T-helper 9 cell (primary cell): Measurements from ENCODE around the gene SLC6A5.

Experiments
- DNase-seq: peaks from one replicate; pipeline ENCODE4 v3.0.0-alpha.2; 2020

Gene SLC6A5

DNA sequence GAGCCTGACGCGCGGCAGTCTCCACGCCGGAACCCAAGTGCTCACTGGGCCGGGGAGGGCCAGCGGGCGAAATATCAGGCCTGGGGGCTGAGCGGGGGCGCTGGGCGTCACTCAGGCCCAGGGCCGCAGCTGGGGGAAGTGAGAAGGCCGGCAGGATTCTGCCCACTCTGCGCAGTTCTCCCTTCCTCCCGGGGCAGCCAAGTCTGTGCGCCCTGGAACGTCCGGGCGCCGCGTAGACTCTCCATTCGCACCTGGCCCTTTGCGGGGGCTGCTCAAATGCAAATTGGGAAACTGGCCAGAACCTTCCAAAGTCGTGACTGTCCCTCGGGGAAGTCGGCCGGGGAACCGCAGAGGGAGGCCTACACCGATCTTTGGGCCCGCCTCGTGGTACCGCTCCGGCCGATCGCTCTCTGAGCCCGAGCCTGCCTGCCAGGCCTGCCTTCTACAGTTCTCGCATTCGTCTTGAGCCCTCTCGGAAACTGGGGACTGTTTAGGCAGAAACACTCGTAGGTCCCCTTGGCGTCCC, 2.2 kb upstream of the SLC6A5 start:
- DNase-seq, result no peak

DNA sequence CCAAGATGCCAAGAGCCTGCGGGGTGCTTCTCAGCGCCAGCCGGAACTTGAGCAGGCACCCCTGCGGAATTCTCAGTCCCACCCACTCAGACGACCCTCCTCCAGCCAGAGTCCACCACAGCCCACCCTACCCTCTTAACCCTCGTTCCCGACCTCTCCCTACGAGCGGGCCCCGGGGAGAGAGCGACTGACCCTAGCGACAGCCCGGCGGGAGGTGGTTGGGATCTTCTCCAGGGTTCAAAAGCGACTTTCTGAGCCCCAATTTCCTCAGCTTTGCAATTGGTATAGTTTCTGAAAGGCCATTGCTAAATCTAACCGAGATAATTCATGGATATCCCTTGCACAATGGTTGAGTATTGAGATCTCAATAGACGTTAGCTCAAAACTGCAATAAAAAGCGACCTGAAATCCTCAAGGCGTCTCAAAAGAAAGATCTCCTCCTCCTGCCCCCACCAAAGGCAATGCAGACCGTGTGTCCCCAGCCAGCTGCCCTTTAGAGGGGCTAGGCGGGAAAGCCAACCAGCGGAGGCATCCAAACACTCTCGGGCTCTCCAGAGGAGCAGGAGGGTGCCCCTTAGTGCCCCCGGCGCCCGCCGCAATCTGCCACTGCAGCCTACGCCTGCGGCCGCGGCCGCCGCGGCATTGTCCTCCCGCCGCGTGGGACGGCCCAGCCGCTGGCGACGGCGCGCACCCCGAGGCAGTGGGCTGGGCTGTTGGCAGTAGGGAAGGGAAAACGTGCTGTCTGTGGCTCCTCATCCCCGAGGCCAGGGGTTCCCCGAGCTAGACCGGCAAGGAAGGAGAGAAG, 1.5 kb upstream of the SLC6A5 start:
- DNase-seq, result no peak

DNA sequence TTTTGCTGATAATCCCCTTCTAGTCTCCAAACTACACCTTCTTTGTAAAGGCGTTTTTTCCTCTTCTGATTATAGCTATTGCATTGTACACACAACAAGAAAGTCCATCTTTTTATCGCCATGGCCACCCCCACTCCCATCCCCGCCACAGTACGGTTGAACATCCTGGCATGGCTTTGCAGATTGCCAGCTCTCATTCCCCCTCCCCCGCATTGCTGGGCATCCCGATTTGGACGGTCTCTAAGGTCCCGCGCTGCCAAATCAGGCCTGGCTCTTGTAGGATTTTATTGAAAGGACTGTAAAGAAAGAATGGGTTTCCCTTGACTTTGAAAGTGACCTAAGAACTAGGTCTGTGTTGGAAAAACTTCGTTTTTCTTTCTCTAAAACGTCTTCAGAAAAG, 916 bp upstream of the SLC6A5 start:
- no peak for DNase-seq

DNA sequence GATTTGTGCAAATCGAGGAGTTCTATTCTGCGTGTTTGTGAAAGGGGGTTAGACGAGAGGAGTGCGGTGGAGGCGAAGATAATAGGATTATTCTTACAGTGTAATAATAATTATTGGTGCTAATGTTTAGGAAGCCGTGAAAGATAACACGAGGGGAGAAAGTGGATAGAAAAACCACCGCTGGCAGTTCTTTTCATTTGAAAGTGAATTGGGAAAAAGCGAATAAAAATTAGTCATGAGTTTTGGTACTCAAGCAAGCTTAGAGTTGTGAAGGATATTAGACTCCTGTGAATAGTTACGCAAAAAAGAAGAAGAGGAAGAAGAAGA, 575 bp downstream of the SLC6A5 start:
- no peak for DNase-seq

DNA sequence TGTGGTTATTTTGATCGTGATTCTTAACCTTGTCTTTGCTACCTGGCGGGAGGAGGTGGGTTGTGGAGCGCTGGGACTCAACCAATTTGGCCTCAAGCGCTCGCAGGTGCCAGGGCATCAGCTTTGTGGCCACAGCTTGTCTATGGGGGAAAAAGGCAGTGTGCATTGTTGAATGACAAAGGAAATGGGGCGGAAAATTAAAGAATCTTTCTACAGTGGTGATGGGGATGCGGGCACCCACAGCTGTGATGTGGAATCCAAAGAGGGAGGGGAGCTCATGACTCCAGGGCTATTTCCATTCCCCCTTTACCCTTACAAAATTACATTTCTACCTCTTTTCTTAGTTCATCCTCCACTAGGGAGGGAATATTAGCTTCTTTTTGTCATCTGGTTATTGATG, 1.1 kb downstream of the SLC6A5 start:
- no peak for DNase-seq

DNA sequence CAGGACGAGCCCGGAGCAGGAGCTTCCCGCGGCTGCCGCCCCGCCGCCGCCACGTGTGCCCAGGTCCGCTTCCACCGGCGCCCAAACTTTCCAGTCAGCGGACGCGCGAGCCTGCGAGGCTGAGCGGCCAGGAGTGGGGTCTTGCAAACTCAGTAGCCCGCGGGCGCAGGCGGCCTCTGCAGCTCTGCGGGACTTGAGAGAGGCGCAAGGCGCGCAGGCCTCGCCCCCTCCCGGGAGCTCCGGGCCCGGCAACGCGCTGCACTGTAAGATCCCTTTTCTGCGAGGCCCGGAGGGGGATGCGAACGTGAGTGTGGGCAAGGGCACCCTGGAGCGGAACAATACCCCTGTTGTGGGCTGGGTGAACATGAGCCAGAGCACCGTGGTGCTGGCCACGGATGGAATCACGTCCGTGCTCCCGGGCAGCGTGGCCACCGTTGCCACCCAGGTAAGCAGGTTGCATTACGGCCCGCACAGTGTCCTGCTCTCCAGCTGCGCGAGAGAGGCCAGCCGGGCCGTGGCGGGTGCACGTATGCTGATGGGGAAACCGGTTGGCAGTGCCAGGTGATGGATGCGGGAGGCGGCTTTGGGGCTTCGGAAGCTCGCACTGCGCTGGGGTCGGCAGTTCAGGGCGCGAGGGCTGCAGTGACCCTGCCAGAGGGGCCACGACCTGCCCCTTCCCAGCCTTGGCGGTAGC, 2.0 kb downstream of the SLC6A5 start:
- DNase-seq, result no peak

DNA sequence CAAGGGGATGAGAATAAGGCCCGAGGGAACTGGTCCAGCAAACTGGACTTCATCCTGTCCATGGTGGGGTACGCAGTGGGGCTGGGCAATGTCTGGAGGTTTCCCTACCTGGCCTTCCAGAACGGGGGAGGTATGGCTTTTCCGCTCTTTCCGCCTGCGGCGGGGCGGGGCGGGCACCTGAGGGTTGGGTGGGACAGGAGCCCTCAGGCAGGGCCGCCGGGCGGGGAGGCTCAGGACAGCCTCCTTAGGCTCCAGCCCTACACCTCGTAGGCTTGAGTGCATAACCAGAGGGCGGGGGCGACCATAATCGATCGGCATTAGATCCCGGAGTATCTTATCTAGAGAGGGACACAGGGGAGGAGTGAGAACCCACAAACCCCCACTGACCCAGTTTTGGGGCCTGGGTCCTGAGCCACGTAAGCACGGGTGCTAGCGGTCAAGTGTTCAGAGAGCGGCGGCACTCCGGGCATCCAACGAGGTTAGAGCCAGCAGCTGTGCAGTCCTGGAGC, 4.9 kb downstream of the SLC6A5 start:
- DNase-seq, result no peak

DNA sequence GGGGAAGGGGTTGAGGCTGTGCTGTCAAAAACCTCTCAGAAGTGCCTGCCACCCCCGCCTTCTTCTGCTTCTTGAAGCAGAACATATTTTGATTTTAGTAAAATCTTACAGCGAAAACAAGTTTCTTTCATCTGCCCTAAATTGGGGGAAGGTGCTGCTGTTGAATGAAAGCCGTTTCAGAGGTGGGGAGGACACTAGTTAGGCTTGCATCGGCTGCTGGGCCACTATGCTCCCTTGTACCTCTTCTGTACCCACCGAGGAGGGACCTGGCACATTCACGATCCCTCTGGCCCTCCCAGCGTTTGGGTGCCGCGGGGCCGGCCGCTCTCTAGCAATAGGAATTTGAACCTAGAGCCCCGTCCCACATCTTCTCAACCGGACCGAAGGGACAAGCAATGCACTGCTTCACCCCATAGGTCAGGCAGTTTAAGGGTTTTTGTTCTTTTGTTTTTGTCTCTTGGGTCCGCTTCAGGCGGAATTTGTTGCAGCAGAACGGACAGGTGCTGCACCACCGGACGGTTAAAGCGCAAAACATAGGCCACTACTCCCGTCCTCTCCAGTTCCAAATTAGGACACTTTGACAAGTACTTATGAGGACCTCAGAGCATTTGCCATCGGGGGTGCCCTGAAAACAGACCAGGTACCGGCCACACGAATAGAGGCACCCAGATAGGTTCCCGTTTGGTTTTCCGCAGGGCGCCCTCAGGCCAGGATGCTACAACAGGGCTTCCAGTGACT, 5.6 kb downstream of the SLC6A5 start:
- DNase-seq, result no peak

DNA sequence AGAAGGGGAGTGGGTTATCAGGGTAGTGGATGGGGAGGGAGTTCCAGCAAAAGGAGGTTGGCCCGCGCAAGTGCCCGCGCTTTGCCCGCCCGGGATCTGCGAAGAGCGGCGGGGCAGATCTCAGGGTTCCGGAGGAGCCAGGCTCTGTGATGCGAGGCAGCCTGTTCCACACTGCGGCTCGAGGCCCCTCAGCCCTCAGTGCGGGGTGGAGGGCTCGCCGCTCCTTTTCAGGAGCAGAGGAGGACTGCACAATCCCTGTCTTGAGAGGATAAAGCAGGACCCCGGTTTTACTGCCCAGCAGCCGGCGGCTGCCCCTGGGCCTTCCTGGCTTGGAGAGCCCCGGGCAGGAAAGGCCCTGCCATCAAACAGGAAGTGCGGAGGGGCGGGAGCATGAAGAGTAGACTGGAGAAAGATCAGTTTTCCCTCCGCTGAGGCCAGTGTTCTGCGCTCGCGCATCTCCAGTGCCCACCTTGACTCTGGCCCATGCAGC, 6.2 kb downstream of the SLC6A5 start:
- DNase-seq, result no peak

DNA sequence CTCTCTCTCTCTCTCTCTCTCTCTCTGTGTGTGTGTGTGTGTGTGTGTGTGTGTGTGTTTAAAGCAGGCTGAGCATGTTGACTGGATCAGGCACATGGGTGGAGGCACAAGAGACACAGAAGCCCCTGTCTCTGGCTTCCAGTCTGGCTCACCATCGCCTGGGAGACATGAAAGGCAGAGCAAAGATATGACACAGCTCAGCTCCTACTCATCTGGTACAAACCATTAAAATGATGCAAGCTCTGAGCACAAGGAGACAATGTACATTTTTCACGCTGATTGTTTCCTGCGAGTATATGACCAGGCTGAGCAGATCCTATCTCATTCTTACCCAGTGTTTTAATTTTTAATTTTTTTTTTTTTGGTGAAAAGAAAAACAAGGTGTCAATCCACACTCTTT, 9.5 kb downstream of the SLC6A5 start:
- DNase-seq, result no peak

DNA sequence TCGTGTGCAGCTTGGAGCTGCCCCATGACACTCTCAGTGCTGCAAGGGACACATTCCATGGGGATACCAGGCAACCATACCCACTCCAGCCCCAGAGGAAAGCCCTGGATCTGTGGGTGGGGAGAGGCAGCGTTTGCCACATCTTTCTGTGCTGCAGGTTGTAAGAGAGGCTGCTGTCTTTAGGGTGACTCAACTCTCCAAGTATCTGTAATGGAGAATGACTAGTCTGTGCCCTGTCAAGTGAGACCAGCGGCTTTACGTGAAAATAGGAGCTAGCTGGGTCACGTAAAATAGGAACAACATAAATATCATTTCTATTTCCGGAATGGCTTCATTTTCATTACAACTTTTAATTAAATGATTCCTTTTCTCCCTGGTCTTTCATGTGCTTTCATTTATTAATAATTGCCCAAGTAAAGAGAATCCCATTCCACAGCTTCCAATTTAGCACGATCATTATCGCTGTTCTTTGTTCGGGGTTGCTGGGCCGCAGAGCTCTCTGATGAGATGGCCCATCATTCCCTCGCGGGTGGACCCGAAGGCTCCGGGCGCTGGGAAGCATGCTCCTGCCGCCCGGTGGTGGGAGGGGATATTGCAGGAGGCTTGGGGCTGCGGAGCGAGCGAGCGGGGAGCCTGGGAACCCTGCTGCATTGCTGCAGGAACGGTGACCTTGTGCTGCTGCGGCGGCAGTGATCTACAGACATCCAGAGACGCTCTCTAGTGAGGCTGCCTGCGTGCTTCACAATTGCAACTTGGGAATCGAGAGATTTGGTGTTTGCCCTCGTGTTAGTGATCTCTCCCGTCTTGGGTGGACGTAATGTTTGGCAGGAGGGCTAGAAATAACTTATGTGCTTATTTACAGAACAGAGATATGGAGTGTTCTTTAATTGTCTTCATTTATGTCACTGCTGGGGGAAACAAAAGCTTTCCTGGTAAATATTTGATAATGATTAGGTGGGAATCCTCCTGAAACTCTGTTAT, 10.6 kb downstream of the SLC6A5 start:
- DNase-seq, result peak; percentile 37

DNA sequence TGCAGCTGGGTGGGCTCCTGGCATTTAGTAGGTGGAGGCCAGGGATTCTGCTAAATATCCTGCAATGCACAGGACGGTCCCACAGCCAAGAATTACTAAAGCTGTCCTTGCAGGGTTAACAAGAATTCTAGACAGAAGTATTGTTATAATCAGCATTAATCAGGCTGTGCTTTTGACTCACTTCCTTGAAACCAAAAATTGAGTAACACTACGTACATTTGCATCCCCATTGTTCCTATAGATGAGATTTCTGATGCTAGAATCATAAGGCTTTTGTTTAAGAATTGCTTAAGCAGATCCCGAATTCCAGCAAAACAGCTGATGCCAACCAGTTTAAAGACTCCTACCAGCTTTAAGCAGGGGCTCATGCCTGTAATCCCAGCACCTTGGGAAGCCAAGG, 11.4 kb downstream of the SLC6A5 start:
- DNase-seq, result no peak

DNA sequence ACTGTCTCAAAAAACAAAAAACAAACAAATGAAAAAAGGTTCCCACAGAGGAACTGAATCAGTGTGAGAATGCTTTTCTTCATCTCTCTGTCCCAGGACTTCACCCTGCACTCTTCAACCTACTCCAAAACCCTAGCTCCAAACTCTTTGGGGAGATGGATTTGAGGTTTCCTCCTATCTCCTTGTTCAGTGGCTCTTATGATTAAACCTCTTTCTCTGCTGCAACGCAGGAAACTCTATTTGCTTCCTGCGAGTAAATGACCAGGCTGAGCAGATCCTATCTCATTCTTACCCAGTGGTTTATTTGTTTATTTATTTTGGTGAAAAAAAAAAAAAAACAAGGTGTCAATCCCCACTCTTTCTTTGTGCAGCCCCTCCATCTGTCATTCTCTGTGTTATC, 12.0 kb downstream of the SLC6A5 start:
- DNase-seq, result no peak

DNA sequence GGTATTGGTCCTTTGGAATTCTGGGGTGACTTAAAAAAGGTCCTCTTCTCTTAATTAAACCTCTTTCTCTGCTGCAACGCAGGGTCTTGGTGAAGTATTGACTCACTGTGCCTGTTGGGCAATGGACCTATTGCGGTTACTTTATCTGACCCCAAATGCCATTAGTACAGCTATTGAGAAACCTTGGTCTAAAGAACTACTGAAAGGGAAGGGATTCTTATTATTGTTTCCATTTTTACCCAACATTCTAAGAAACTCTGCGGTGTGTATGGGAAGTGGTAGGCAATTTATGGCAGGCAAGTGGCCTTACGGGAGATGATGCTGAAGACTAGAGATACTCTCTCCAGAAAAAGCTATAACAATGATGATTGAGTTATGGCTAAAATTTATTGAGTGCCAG, 12.5 kb downstream of the SLC6A5 start:
- no peak for DNase-seq

DNA sequence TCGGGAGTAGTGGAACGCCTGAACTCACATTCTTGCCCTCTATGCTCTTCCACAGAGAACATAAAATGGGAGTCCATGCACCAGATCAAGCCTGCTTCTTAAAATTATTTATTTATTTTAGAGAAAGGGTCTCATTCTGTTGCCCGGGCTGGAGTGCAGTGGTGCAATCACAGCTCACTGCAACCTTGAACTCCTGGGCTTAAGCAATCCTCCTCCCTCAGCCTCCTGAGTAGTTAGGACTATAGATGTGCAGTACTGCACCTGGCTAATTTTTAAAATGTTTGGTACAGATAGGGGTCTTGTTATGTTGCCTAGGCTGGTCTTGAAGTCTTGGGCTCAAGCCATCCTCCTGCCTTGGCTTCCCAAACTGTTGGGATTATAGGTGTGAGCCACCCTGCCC, 13.0 kb downstream of the SLC6A5 start:
- DNase-seq, result no peak

DNA sequence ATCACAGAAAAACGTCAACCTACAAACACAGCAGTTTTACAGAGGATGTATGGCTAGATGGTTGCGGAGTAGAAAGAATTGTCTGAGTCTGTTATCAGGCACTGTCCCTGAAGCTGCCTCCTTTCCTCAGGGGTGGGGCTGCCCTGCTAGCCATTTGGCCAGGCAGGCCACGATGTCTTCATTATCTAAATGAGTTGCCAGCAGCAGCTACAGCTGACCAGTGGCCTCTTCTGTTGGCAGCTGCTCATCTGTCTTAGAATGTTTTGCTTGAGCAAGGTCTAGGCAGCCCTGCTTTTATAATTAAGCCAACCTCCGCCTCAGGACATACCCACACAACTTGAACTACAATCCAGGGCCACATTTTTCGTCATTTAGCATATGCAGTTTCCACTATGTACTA, 17.5 kb downstream of the SLC6A5 start:
- no peak for DNase-seq

DNA sequence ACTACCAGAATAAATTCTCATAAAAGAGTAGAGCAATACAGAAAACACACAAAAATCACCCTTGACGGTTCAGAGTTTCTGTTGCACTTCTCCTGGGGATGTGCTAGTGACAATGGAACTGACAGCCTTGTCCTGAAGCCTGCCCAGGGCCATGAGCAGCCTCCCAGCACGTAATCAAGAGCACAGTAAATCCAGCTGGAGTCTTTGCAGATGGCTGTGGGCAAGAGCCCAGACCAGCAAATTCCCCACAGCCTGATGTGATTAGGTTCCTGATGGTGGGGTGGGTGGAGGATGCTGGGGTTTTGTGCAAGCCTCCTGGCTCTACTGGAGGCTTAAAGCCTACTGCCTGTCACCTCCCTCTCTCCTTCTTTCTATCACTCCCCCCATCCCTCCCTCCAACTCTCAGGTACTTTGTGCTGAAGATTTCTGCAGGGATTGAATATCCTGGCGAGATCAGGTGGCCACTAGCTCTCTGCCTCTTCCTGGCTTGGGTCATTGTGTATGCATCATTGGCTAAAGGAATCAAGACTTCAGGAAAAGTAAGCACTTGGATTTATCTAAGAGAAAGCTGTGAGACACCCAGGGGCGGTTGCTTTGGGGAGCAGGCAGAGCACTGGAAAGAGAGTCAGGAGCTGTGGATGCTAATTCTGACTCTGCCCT, 18.1 kb downstream of the SLC6A5 start:
- no peak for DNase-seq

DNA sequence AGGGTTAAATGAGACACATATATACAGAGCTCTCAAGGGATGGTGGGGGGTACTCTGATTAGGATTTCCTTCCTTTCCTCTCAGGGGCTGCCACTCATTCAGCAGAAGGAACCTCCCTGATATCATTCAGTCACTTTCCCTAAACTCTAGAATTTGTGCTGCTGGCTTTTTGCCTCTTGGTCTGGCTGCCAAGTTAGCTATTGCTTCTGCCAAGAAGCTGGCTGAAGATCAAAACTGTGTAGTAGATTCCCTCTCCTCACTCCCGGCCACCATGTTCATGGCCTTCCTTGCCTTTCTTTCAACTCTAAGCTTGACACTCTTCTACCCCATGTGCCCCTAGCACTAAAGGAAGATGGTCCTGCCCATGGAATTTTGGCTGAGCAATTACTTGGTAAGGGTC, 18.7 kb downstream of the SLC6A5 start:
- DNase-seq, result no peak

DNA sequence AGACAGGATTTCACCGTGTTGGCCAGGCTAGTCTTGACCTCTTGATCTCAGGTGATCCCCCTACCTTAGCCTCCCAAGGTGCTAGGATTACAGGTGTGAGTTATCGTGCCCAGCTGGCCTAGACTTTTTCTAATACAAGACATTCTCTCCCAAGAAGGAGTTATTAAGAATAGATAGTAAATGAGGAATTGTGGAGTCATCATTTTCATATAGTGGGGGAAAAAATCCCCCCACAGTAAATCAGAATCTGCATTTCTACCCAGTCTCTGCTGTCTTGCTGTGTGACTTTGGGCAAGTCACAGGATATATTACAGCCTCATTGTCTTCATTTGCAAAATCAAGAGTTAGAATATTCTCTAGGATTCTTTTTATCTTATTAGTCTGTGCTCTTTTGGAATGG, 21.6 kb downstream of the SLC6A5 start:
- DNase-seq, result no peak

DNA sequence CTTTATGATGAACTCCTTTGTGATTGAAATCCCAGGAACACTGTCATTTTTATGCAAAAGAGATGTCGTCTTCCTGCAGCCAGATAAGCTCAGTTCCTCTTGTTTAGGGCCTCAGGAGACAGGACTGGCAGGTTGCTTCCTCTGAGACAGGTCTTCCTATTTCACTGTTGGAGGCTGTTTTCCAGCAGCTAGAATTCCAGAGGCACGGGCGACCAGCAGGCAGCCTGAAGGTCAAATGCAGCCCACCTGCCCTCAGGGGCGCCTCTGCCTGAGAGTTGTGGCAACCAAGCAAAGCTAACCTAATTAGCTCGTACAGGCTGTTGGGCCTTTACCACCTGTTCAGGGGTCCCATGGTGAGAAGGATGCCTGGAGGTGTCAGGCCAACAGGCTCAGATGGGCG, 22.3 kb downstream of the SLC6A5 start:
- no peak for DNase-seq

DNA sequence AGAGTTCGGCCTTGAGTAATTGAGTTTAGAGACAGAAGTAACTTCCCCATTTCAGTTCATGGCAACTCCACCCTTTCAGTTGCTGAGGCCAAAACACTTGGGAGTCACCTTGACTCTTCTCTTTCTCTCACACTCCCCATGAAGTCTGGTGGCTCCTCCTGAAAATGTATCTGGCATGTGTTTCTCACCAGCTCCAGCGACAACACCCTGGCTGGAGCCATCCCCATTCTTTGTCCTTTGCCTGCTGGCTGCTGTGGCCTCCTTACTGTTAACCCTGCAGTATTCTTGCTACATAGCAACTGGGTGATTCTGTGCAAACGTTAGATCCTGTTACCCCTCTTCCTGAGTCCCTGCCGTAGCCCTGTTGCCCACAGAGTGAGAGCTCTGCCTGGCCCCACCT, 23.8 kb downstream of the SLC6A5 start:
- DNase-seq, result no peak

DNA sequence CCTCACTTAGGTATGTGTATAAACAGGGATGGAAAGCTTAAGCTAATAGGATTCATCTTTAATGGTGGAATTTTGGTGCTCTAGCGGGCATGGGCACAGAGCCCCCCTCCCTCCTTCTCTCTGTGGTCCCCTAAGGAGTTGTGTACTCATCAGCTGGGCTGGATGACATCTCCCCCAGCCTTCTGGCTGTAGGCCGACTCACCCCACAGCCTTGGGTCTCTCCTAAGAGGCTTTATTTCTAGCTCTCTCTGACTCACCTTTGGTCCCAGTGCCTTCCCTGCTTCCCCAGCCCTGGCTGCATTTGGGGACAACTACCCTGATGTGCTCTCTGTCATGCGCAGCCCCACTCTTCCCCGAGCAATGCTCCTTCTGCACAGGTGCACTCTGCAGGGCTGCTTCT, 26.9 kb downstream of the SLC6A5 start:
- DNase-seq, result no peak
